Ectodermal cell (in vitro differentiated cells): ENCODE measurements around the gene VSIG4.

Source experiments
- H3K27ac ChIP-seq: 2 replicates; pipeline ENCODE4 v1.7.0; 2013; ENCODE audit warnings: mild to moderate bottlenecking, low read depth, low read length; ENCODE audit not compliant: insufficient read depth, poor library complexity, severe bottlenecking
- H3K27me3 ChIP-seq: 2 replicates; pipeline ENCODE4 v1.7.0; 2013; ENCODE audit warnings: mild to moderate bottlenecking, low read length; ENCODE audit not compliant: insufficient read depth, control insufficient read depth, poor library complexity, severe bottlenecking
- H3K36me3 ChIP-seq: one replicate; pipeline ENCODE4 v1.7.0; 2013; ENCODE audit warnings: low read length; ENCODE audit not compliant: control insufficient read depth, insufficient read depth
- H3K4me1 ChIP-seq: one replicate; pipeline ENCODE4 v1.7.0; 2013; ENCODE audit warnings: low read length; ENCODE audit not compliant: control insufficient read depth, insufficient read depth
- H3K4me3 ChIP-seq: 2 replicates; pipeline ENCODE4 v1.7.0; 2013; ENCODE audit warnings: low read depth, low read length, control low read depth; ENCODE audit not compliant: insufficient read depth
- H3K9me3 ChIP-seq: 2 replicates; pipeline ENCODE4 v1.7.0; 2013; ENCODE audit warnings: mild to moderate bottlenecking, low read length, moderate library complexity; ENCODE audit not compliant: control insufficient read depth
- WGBS, 2 experiments: methylation state at CpG; one replicate each; pipeline ENCODE4 v1.1.7; 2013; ENCODE audit warnings: missing lambda C conversion rate in 2 of 2; 5-methylcytosine and 5-hydroxymethylcytosine counted together

VSIG4 gene

GRCh38 chrX:66024570-66024969 lies 15.3 kb downstream of the VSIG4 start:
- 88 to 96% methylated on average over 2 of the region's 2 CpGs for WGBS, 2 experiments
- Histone ChIP-seq H3K36me3 (no peaks in the 10 kb centered on the region), H3K4me1 (no peaks in the 10 kb centered on the region), H3K27me3 (no peaks in the 10 kb centered on the region), H3K27ac (no peak overlapping the region), H3K9me3 (no peaks in the 10 kb centered on the region), H3K4me3 (no peak overlapping the region)

DNA sequence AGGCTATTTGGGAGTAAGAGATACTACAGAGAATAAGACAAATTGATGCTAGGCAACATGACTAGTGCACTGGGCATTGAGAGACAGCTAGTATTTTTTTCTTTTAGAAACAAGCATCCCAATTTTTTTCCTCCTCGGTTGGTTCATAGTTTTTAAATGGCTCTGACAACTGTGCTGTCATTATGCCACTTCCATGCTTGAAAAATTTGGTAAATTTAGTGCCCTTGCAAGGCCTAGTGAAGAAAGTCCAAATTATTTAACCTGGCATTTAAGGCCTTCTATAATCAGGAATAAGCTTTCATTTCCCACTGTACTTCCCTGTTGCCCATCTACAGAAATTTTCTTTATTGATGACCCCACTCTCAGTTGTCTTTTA lies 15.8 kb downstream of the VSIG4 start:
- no peak overlapping the region for H3K4me3 ChIP-seq
- no peak overlapping the region for H3K27ac ChIP-seq
- H3K4me1 ChIP-seq = no peaks in the 10 kb centered on the region
- WGBS, 2 experiments = 91 to 100% methylated on average over 1 of the region's 1 CpG
- no peaks in the 10 kb centered on the region for H3K9me3 ChIP-seq
- H3K27me3 ChIP-seq = no peaks in the 10 kb centered on the region
- no peaks in the 10 kb centered on the region for H3K36me3 ChIP-seq

DNA sequence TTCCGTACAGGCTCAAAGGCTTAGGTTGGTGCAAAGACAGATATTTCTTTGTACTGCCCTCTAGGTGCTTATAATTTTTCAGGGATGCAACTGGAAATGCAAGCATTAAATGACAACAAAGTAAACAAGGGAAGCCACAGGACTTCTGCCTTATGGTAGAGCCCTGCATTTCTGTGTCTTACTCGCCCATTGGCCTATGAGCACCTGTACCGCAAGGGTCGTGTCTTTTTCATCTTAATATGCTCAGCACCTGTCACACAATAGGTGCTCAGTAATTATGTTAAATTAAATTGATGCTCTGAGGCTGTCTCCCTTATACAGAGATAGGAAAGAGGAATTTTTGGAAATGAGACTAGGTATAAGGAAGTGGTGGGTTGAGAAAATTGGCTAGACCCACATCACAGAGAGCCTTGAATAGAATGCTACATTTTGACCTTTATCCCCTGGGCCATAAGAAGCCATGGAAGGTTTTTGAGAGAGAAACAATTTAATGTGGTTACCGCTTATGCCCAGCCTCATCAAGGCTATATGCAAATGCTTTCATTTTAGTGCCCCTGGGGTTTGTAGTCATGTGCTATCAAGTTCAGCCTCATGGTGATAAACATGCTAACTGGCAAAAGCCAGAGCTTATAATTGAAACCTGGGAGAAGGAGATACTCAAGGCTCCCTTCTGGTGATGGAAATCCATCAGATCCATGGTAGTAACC lies 16.3 kb downstream of the VSIG4 start:
- Histone ChIP-seq H3K4me3 (no peak overlapping the region), H3K36me3 (no peaks in the 10 kb centered on the region), H3K9me3 (no peaks in the 10 kb centered on the region), H3K27ac (no peak overlapping the region), H3K4me1 (no peaks in the 10 kb centered on the region), H3K27me3 (no peaks in the 10 kb centered on the region)
- 88 to 89% methylated on average over 3 to 5 of the region's 5 CpGs for WGBS, 2 experiments

DNA sequence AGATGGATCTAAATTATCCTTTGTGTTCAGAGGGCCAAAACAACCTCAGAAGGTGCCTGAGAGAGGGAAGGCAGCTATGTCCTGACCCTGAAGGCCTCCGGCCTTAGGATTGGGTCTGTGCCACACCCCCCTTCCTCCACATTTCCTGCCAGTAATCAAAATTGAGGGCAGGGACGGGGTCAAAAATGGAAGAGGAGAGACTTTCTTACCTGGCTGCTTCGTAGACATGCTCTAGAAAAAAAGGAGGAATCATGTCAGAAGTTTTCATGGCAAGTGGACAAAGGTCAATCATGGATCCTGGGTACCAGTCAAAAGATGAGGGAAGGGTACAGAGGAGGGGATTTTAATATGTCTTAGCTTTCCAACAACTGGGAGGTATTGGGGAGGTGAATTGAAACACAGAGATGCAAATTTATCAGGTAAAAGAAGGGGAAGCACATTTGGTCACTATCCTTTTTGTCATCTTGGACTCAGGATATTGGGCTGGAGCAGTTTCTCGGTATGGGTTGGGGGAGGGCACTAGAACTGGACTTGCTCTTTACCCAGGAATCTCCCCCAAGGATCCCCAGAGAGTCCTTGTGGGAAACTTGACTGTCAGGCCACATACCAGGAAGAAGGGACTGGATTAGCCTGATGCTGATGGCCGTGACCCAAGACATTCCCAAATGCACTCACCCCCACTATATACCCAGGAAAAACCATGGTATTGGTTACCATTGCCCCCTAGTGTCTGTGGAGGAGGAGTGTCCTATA lies 17.1 kb downstream of the VSIG4 start:
- no peaks in the 10 kb centered on the region for H3K36me3 ChIP-seq
- H3K27ac ChIP-seq = no peak overlapping the region
- H3K4me3 ChIP-seq = no peak overlapping the region
- no peaks in the 10 kb centered on the region for H3K27me3 ChIP-seq
- no peaks in the 10 kb centered on the region for H3K9me3 ChIP-seq
- H3K4me1 ChIP-seq = no peaks in the 10 kb centered on the region
- 90 to 92% methylated on average over 3 to 4 of the region's 5 CpGs for WGBS, 2 experiments

DNA sequence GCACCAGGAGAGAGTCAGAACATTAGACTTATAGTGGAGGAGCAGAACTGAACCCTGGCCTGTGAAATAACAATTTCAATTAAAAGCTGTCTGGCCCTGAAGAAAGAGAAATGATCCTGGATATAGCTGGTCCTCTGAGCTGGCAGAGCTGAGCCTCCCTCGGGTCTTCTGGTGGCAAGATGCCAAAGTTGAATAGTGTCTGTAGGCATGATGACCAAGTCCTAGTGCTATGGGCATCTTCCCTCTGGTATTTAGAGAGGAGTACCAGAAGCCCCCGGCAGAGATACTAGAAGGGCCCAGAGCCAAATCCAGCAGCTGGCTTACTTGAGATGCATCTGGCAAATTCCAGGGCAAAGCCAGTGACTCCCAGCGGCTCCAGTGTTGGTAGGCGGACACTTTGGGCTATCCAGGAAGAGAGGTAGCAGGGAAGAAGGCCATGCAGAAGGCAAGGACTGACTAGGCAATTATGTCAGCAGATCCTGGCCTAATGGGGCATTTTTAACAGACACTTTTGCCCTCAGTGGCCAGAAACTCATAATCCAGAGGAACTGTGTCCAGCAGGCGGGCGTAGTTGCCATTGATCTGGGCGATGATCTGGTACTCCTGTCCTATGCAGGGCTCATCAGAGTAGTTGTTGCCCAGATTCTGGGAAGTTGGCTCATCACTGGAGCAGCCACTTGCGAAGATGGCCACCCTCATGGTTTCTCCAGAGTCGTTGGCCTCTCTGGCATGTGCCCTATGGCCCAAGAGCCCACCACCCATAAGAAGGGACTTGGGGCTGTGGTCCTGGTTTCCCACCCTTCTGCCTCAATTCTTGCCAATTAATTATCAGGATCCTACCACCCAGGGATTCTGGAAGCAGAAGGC lies 17.9 kb downstream of the VSIG4 start:
- Histone ChIP-seq H3K4me1 (no peaks in the 10 kb centered on the region), H3K9me3 (no peaks in the 10 kb centered on the region), H3K36me3 (no peaks in the 10 kb centered on the region), H3K4me3 (no peak overlapping the region), H3K27me3 (no peaks in the 10 kb centered on the region), H3K27ac (no peak overlapping the region)
- 94 to 95% methylated on average over 9 of the region's 9 CpGs for WGBS, 2 experiments

GRCh38 chrX:66021401-66021764 lies 18.5 kb downstream of the VSIG4 start:
- H3K4me3 ChIP-seq = no peak overlapping the region
- H3K27me3 ChIP-seq = no peaks in the 10 kb centered on the region
- H3K27ac ChIP-seq = no peak overlapping the region
- H3K4me1 ChIP-seq = no peaks in the 10 kb centered on the region
- WGBS, 2 experiments = no CpG with 5 or more reads among the region's 1 CpG
- H3K36me3 ChIP-seq = no peaks in the 10 kb centered on the region
- H3K9me3 ChIP-seq = no peaks in the 10 kb centered on the region

- H3K27me3 ChIP-seq = no peaks in the 10 kb centered on the region
- no peaks in the 10 kb centered on the region for H3K4me1 ChIP-seq
- WGBS, 2 experiments = 90 to 94% methylated on average over 8 to 10 of the region's 10 CpGs
- H3K36me3 ChIP-seq = no peaks in the 10 kb centered on the region
- no peak overlapping the region for H3K4me3 ChIP-seq
- no peak overlapping the region for H3K27ac ChIP-seq
- H3K9me3 ChIP-seq = no peaks in the 10 kb centered on the region
Measured at GRCh38 chrX:66020631-66021334, 19.1 kb downstream of the VSIG4 start.

- Histone ChIP-seq H3K27ac (no peak overlapping the region), H3K36me3 (no peaks in the 10 kb centered on the region), H3K4me3 (no peak overlapping the region), H3K9me3 (no peaks in the 10 kb centered on the region), H3K27me3 (no peaks in the 10 kb centered on the region), H3K4me1 (no peaks in the 10 kb centered on the region)
- whole genome bisulfite sequencing, 2 experiments = 92 to 94% methylated on average over 2 of the region's 2 CpGs
Measured at GRCh38 chrX:66019974-66020373, 19.9 kb downstream of the VSIG4 start.

DNA sequence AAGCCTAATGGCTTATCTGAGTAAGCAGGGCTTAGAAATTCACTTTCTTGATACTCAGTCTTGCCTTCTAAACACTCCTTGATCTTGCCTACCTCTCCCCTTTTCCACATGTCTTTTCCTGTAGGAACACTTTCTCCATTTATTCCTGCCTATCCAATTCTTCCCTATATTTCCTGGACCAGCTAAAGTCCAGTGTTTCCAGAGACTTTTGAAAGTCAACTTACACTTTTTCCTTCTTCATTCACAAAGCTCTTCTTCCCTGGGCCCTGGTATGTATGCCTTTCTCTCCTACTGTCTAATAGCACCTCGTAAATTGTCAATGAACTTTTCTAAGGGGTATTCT lies 20.6 kb downstream of the VSIG4 start:
- no peak overlapping the region for H3K27ac ChIP-seq
- H3K36me3 ChIP-seq = no peaks in the 10 kb centered on the region
- no peaks in the 10 kb centered on the region for H3K9me3 ChIP-seq
- H3K27me3 ChIP-seq = no peaks in the 10 kb centered on the region
- no peaks in the 10 kb centered on the region for H3K4me1 ChIP-seq
- 92% methylated on average over 1 of the region's 1 CpG; no CpG with 5 or more reads in 1 of the 2 experiments for WGBS, 2 experiments
- no peak overlapping the region for H3K4me3 ChIP-seq
